WI38 (cell line): ENCODE data around the gene NUPR1.

ENCODE experiments used
- H3K4me3 ChIP-seq: 2 replicates; pipeline ENCODE4 v1.5.1; 2011; ENCODE audit warnings: low read depth, mild to moderate bottlenecking, control low read depth, low read length
- CTCF ChIP-seq: IDR thresholded peaks from 2 replicates; pipeline ENCODE4 v1.5.1; 2012; ENCODE audit warnings: low read depth, mild to moderate bottlenecking, control low read depth, low read length

The NUPR1 gene

GRCh38 chr16:28522792-28523191, 16.0 kb downstream of the NUPR1 start:
- no peak for TF ChIP-seq CTCF
- no peak overlapping the region for H3K4me3 ChIP-seq

GRCh38 chr16:28521436-28521835, 17.3 kb downstream of the NUPR1 start:
- TF ChIP-seq CTCF: no peak

GRCh38 chr16:28520672-28521071, 18.1 kb downstream of the NUPR1 start:
- H3K4me3 ChIP-seq: no peak overlapping the region
- TF ChIP-seq CTCF: no peak

More at GRCh38 chr16:28521436-28521835, 17.3 kb downstream of the NUPR1 start:
- H3K4me3 ChIP-seq: no peak overlapping the region

- H3K4me3 ChIP-seq: no peak overlapping the region
- no peak for TF ChIP-seq CTCF
Measured at GRCh38 chr16:28514246-28514645, 24.5 kb downstream of the NUPR1 start.

GRCh38 chr16:28513484-28514181, 25.1 kb downstream of the NUPR1 start:
- TF ChIP-seq CTCF: no peak
- no peak overlapping the region for H3K4me3 ChIP-seq

GRCh38 chr16:28511801-28512789, 26.7 kb downstream of the NUPR1 start:
- no peak overlapping the region for H3K4me3 ChIP-seq
- TF ChIP-seq CTCF: no peak

GRCh38 chr16:28511031-28511430, 27.7 kb downstream of the NUPR1 start:
- no peak overlapping the region for H3K4me3 ChIP-seq
- no peak for TF ChIP-seq CTCF
